Hematopoietic multipotent progenitor cell treated with erythropoietin and hydrocortisone succinate and interleukin-3 and kit ligand, for 15 days (in vitro differentiated cells): Measurements from ENCODE around the gene FRY.

Experiments
- DNase-seq: peaks from one replicate; pipeline ENCODE4 v3.0.0-alpha.2; 2015; ENCODE audit warnings: low spot score

The FRY gene

GRCh38 chr13:32262165-32262564, 230.6 kb downstream of the FRY start:
- no peak for DNase-seq

GRCh38 chr13:32262619-32263018, 231.0 kb downstream of the FRY start:
- no peak for DNase-seq

- DNase-seq: no peak
Observed at GRCh38 chr13:32264407-32264806, 232.8 kb downstream of the FRY start.

GRCh38 chr13:32265726-32266125, 234.2 kb downstream of the FRY start:
- DNase-seq: no peak

- DNase-seq: no peak
Observed at GRCh38 chr13:32266130-32266529, 234.6 kb downstream of the FRY start.

GRCh38 chr13:32267836-32268439, 236.4 kb downstream of the FRY start:
- DNase-seq: peak; percentile 27

- DNase-seq: no peak
Observed at GRCh38 chr13:32272021-32272683, 240.6 kb downstream of the FRY start.

- DNase-seq: no peak
Observed at GRCh38 chr13:32277839-32278238, 246.3 kb downstream of the FRY start.

GRCh38 chr13:32278426-32278825, 246.9 kb downstream of the FRY start:
- no peak for DNase-seq

- no peak for DNase-seq
Observed at GRCh38 chr13:32281096-32281495, 249.5 kb downstream of the FRY start.

- no peak for DNase-seq
Observed at GRCh38 chr13:32282096-32282711, 250.6 kb downstream of the FRY start.

- no peak for DNase-seq
Observed at GRCh38 chr13:32284927-32285632, 253.5 kb downstream of the FRY start.

- DNase-seq: no peak
Observed at GRCh38 chr13:32285633-32285965, 254.0 kb downstream of the FRY start.

GRCh38 chr13:32297206-32297605, 265.6 kb downstream of the FRY start:
- DNase-seq: no peak

GRCh38 chr13:32298695-32299094, 267.1 kb downstream of the FRY start:
- no peak for DNase-seq

GRCh38 chr13:32299893-32300292, 268.3 kb downstream of the FRY start:
- no peak for DNase-seq

GRCh38 chr13:32300406-32300805, 268.8 kb downstream of the FRY start:
- no peak for DNase-seq

GRCh38 chr13:32300920-32301319, 269.3 kb downstream of the FRY start:
- no peak for DNase-seq

- no peak for DNase-seq
Observed at GRCh38 chr13:32302461-32302860, 270.9 kb downstream of the FRY start.

- no peak for DNase-seq
Observed at GRCh38 chr13:32305646-32306045, 274.1 kb downstream of the FRY start.

- no peak for DNase-seq
Observed at GRCh38 chr13:32309312-32310133, 277.9 kb downstream of the FRY start.

- DNase-seq: peak; percentile 65
Observed at GRCh38 chr13:32310134-32310706, 278.6 kb downstream of the FRY start.
